Endodermal cell (in vitro differentiated cells): ENCODE results near the gene WDR5B. TPM values are rescaled to one million over a fixed set of nuclear protein-coding genes. Genes with fewer than 3 reads are reported as not detected.
A peak's percentile ranks its signal among the peaks of the same experiment; 100 is the strongest.

Experiments
- DNase-seq: peaks from one replicate; pipeline ENCODE4 v3.0.0-alpha.2; 2017
- H3K27ac ChIP-seq: 2 replicates; pipeline ENCODE4 v1.5.1; 2013; ENCODE audit warnings: mild to moderate bottlenecking, low read depth, low read length, moderate library complexity
- H3K27me3 ChIP-seq: 2 replicates; pipeline ENCODE4 v1.6.1; 2013; ENCODE audit warnings: mild to moderate bottlenecking, low read length, moderate library complexity; ENCODE audit not compliant: insufficient read depth, control insufficient read depth, poor library complexity, severe bottlenecking
- H3K36me3 ChIP-seq: 2 replicates; pipeline ENCODE4 v1.7.0; 2013; ENCODE audit warnings: mild to moderate bottlenecking, low read length, moderate library complexity; ENCODE audit not compliant: control insufficient read depth, insufficient read depth
- H3K4me1 ChIP-seq: one replicate; pipeline ENCODE4 v1.7.0; 2013; ENCODE audit warnings: low read length; ENCODE audit not compliant: control insufficient read depth, insufficient read depth
- H3K4me3 ChIP-seq: 2 replicates; pipeline ENCODE4 v1.5.1; 2013; ENCODE audit warnings: mild to moderate bottlenecking, low read length, moderate library complexity
- H3K9ac ChIP-seq: 2 replicates; pipeline ENCODE4 v1.6.1; 2013; ENCODE audit warnings: mild to moderate bottlenecking, low read length, moderate library complexity; ENCODE audit not compliant: poor library complexity, severe bottlenecking; ENCODE audit errors: extremely low read depth
- H3K9me3 ChIP-seq: 2 replicates; pipeline ENCODE4 v1.6.1; 2013; ENCODE audit warnings: mild to moderate bottlenecking, low read length, moderate library complexity; ENCODE audit not compliant: control insufficient read depth
- H3K27ac Mint-ChIP-seq: 2 replicates; pipeline ENCODE4 v1.8.0; 2020; ENCODE audit warnings: mixed read lengths
- H3K27me3 Mint-ChIP-seq: 2 replicates; pipeline ENCODE4 v1.8.0; 2021; ENCODE audit warnings: mild to moderate bottlenecking, mixed read lengths; ENCODE audit not compliant: insufficient read depth
- H3K36me3 Mint-ChIP-seq: 2 replicates; pipeline ENCODE4 v1.8.0; 2020; ENCODE audit warnings: low read depth, mixed read lengths
- H3K4me1 Mint-ChIP-seq: 2 replicates; pipeline ENCODE4 v1.8.0; 2020; ENCODE audit warnings: mixed read lengths
- H3K4me3 Mint-ChIP-seq: 2 replicates; pipeline ENCODE4 v1.8.0; 2020; ENCODE audit warnings: mild to moderate bottlenecking, moderate library complexity, mixed read lengths
- H3K9me3 Mint-ChIP-seq: 2 replicates; pipeline ENCODE4 v1.8.0; 2020; ENCODE audit warnings: mild to moderate bottlenecking, mixed read lengths
- CTCF ChIP-seq: fragments of 200-600 bp; sonication (generic); conservative IDR thresholded peaks from 2 replicates; pipeline ENCODE4 v1.5.0; 2021; ENCODE audit warnings: antibody characterized with exemption, mild to moderate bottlenecking
- WGBS, 2 experiments: methylation state at CpG; one replicate each; pipeline versions ENCODE4 v1.1.5 to v1.1.7; 2013; ENCODE audit warnings: missing lambda C conversion rate in 2 of 2, mixed read lengths in 1 of 2; ENCODE audit not compliant: insufficient coverage in 1 of 2, insufficient read length in 1 of 2; 5-methylcytosine and 5-hydroxymethylcytosine counted together
- total RNA-seq, 2 donors: library from RNA; stranded (reverse); fragmentation: NEBNext Ultra II Directional in 1 of 2; extraction: Animal tissue kit (Norgen Biotek cat#: 25700) in 1 of 2; gene quantifications; 2 replicates in 1 of 2; 3 replicates in 1 of 2; pipeline ENCODE4 v1.2.1, GENCODE V29; 2021

WDR5B gene
- total RNA-seq, 2 donors from 2014 or later, result 4.2 to 4.9 TPM

DNA sequence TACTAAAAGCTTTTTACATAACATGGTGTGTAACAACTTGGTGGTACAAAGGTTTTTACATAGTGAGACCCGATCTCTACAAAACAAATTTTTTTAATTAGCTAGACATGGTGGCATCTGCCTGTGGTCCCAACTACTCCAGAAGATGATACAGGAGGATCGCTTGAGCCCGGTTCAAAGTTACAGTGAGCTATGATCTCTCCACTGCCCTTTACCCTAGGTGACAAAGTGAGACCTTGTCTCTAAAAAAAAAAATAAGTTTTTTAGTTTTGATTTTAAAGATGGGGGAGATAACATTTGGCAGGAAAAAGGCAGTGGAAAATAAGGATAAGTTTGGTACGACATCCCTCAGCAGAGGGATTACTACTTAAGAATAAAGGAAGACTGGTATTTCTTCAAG, 26.0 kb downstream of the WDR5B start:
- DNase-seq, result no peak
- H3K4me1 Mint-ChIP-seq, result peaks cover 7% of the 10 kb centered on the region
- no peak overlapping the region for H3K9ac ChIP-seq
- no peaks in the 10 kb centered on the region for H3K9me3 Mint-ChIP-seq
- H3K9me3 ChIP-seq, result no peaks in the 10 kb centered on the region
- no peaks in the 10 kb centered on the region for H3K27me3 Mint-ChIP-seq
- H3K27ac ChIP-seq, result no peak overlapping the region
- no peaks in the 10 kb centered on the region for H3K27me3 ChIP-seq
- peaks cover 14% of the 10 kb centered on the region for H3K36me3 Mint-ChIP-seq
- no peak overlapping the region for H3K27ac Mint-ChIP-seq
- H3K36me3 ChIP-seq, result no peaks in the 10 kb centered on the region
- no peak overlapping the region for H3K4me3 ChIP-seq
- H3K4me3 Mint-ChIP-seq, result no peak overlapping the region
- 92 to 96% methylated on average over 2 to 4 of the region's 4 CpGs for WGBS, 2 experiments
- TF ChIP-seq CTCF, result no peak
- peaks cover 3% of the 10 kb centered on the region for H3K4me1 ChIP-seq

- H3K36me3 Mint-ChIP-seq, result peaks cover 14% of the 10 kb centered on the region
- no peak overlapping the region for H3K4me3 Mint-ChIP-seq
- Histone ChIP-seq H3K4me1 (peaks cover 3% of the 10 kb centered on the region), H3K36me3 (no peaks in the 10 kb centered on the region), H3K27ac (no peak overlapping the region), H3K27me3 (no peaks in the 10 kb centered on the region), H3K4me3 (no peak overlapping the region), H3K9ac (no peak overlapping the region), H3K9me3 (no peaks in the 10 kb centered on the region)
- DNase-seq, result no peak
- H3K27me3 Mint-ChIP-seq, result no peaks in the 10 kb centered on the region
- TF ChIP-seq CTCF, result no peak
- H3K9me3 Mint-ChIP-seq, result no peaks in the 10 kb centered on the region
- no peak overlapping the region for H3K27ac Mint-ChIP-seq
- peaks cover 11% of the 10 kb centered on the region for H3K4me1 Mint-ChIP-seq
Observed at GRCh38 chr3:122389197-122389596, 26.7 kb downstream of the WDR5B start.

DNA sequence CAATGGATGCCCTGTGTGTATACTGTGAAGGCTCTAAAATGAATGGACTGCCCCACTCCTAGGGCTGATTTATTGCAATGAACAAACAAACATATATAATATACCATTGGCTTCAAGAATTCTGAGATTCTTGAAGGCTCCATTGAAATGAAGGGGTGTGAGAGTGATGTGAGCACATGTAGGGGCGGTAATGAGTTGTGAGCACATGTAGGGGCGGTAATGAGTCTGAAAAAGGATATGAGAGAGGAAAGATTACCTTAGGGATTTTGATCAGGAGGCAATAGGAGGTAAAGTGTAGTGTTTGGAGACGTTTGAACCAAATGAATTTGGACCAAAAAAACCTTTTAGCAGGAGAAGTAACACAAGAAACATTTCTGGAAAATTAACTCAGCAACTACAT, 28.2 kb downstream of the WDR5B start:
- H3K4me1 ChIP-seq, result no peaks in the 10 kb centered on the region
- no peak overlapping the region for H3K27ac ChIP-seq
- Mint-ChIP-seq H3K36me3 (peaks cover 14% of the 10 kb centered on the region), H3K27ac (no peak overlapping the region), H3K4me3 (no peak overlapping the region), H3K4me1 (peaks cover 16% of the 10 kb centered on the region), H3K27me3 (no peaks in the 10 kb centered on the region), H3K9me3 (no peaks in the 10 kb centered on the region)
- H3K9ac ChIP-seq, result no peak overlapping the region
- no peak overlapping the region for H3K4me3 ChIP-seq
- no peaks in the 10 kb centered on the region for H3K36me3 ChIP-seq
- DNase-seq, result no peak
- no peaks in the 10 kb centered on the region for H3K9me3 ChIP-seq
- 78 to 88% methylated on average over 1 to 3 of the region's 3 CpGs for WGBS, 2 experiments
- TF ChIP-seq CTCF, result peak; percentile 45
- H3K27me3 ChIP-seq, result no peaks in the 10 kb centered on the region
